A673 (cell line): ENCODE data around the gene NEU4. TPM values are rescaled to one million over a fixed set of nuclear protein-coding genes. Genes with fewer than 3 reads are reported as not detected.
A peak's percentile ranks its signal among the peaks of the same experiment; 100 is the strongest.

Source experiments
- BruUV-seq: library from RNA; stranded (reverse); fragments of 400-500 nt; replicated peaks from 2 replicates; lab custom pipeline; 2021; lab: Mats Ljungman, UMichigan
- CTCF ChIA-PET: fragments of 300-600 bp; sonication (Branson Sonifier 250); formaldehyde crosslinking; loops from one replicate; lab custom pipeline; 2022; ENCODE audit warnings: antibody characterized with exemption; lab: Charles Lee
- POLR2A ChIA-PET: fragments of 300-600 bp; sonication (Branson Sonifier 250); formaldehyde crosslinking; loops from one replicate; lab custom pipeline; 2022; ENCODE audit warnings: antibody characterized with exemption; ENCODE audit not compliant: low non-redundant PET; lab: Charles Lee
- DNase-seq: peaks from one replicate; pipeline ENCODE4 v3.0.0-alpha.2; 2015; ENCODE audit warnings: low spot score
- H3K27ac ChIP-seq: fragments of 200-600 bp; sonication (generic); 2 replicates; pipeline ENCODE4 v1.5.1; 2016; ENCODE audit warnings: mixed run types, low read depth, mild to moderate bottlenecking, mixed read lengths, antibody characterized with exemption, low read length; ENCODE audit not compliant: poor library complexity, severe bottlenecking
- H3K27me3 ChIP-seq: fragments of 200-600 bp; sonication (generic); replicated peaks from 2 replicates; pipeline ENCODE4 v1.6.1; 2017; ENCODE audit warnings: mixed run types, low read depth, mild to moderate bottlenecking, mixed read lengths, antibody characterized with exemption, low read length; ENCODE audit not compliant: insufficient read depth, poor library complexity
- H3K36me3 ChIP-seq: fragments of 200-600 bp; sonication (generic); 2 replicates; pipeline ENCODE4 v1.6.1; 2016; ENCODE audit warnings: mixed run types, mild to moderate bottlenecking, mixed read lengths, antibody characterized with exemption, low read length; ENCODE audit not compliant: insufficient read depth, poor library complexity, severe bottlenecking
- H3K4me1 ChIP-seq: fragments of 200-600 bp; sonication (generic); 2 replicates; pipeline ENCODE4 v1.6.1; 2017; ENCODE audit warnings: mixed run types, mild to moderate bottlenecking, mixed read lengths, antibody characterized with exemption, low read length; ENCODE audit not compliant: insufficient read depth, poor library complexity, severe bottlenecking
- H3K4me3 ChIP-seq: fragments of 200-600 bp; sonication (generic); 2 replicates; pipeline ENCODE4 v1.5.1; 2016; ENCODE audit warnings: low read depth, mixed run types, mild to moderate bottlenecking, mixed read lengths, low read length; ENCODE audit not compliant: poor library complexity, severe bottlenecking
- H3K9me3 ChIP-seq: fragments of 200-600 bp; sonication (generic); 2 replicates; pipeline ENCODE4 v1.6.1; 2016; ENCODE audit warnings: mixed run types, low read depth, mild to moderate bottlenecking, mixed read lengths, antibody characterized with exemption, low read length; ENCODE audit not compliant: poor library complexity, severe bottlenecking
- EZH2 ChIP-seq: fragments of 200-600 bp; sonication (generic); IDR thresholded peaks from 2 replicates; pipeline ENCODE4 v1.6.1; 2017; ENCODE audit warnings: borderline replicate concordance, low read depth, mild to moderate bottlenecking, mixed read lengths, antibody characterized with exemption, low read length; ENCODE audit not compliant: poor library complexity, severe bottlenecking
- intact Hi-C: fragments of 100-400 bp; cut with micrococcal nuclease; formaldehyde crosslinking; loops from one replicate; pipeline ENCODE4 v1.10.0; 2022; ENCODE audit not compliant: unreplicated experiment
- total RNA-seq: library from RNA; stranded (reverse); gene quantifications from 2 replicates; pipeline ENCODE4 v1.2.3, GENCODE V29; 2021
- TF ChIP-seq, protein P1 (sequence below): fragments of 300-800, 200-600 bp; sonication (generic); conservative IDR thresholded peaks from 2 replicates; pipeline ENCODE4 v1.5.1; 2017; ENCODE audit warnings: low read depth, mild to moderate bottlenecking, antibody characterized with exemption, low read length, moderate library complexity, mixed read lengths

NEU4 gene
- total RNA-seq, 1 experiment from 2014 or later: 48.4 TPM

DNA sequence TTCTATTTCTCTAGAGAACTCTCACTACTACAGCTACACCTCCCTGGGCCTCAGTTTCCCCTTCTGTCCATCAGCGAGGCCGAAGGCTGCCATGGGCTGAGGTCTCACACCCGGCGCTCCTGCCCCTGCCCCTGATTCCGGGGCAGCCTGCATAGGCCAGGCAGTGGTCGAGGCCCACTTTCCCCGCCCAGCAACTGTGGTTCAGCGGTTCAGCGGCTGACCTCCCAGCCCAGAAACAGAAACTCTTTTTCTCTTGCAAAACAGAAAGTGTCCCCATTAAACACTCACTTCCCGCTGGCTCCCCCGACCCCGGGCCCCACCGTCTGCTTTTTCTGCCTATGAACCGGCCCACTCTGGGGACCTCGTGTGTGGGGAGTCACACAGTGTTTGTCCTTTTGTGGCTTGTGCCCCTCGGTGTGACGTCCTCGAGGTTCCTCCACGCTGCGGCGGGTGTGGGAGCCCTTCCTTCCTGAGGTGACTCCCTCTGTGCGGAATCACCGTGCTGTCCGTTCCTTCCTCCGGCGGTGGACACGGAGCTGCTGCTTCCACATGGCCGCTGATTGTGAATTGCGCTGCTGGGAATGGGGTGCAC is 33.7 kb downstream of the NEU4 start:
- TF ChIP-seq, protein P1, sequence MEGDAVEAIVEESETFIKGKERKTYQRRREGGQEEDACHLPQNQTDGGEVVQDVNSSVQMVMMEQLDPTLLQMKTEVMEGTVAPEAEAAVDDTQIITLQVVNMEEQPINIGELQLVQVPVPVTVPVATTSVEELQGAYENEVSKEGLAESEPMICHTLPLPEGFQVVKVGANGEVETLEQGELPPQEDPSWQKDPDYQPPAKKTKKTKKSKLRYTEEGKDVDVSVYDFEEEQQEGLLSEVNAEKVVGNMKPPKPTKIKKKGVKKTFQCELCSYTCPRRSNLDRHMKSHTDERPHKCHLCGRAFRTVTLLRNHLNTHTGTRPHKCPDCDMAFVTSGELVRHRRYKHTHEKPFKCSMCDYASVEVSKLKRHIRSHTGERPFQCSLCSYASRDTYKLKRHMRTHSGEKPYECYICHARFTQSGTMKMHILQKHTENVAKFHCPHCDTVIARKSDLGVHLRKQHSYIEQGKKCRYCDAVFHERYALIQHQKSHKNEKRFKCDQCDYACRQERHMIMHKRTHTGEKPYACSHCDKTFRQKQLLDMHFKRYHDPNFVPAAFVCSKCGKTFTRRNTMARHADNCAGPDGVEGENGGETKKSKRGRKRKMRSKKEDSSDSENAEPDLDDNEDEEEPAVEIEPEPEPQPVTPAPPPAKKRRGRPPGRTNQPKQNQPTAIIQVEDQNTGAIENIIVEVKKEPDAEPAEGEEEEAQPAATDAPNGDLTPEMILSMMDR: no peak
- no peak for TF ChIP-seq EZH2
- Histone ChIP-seq H3K4me3 (no peak overlapping the region), H3K4me1 (peaks cover 14% of the 10 kb centered on the region), H3K9me3 (no peaks in the 10 kb centered on the region), H3K27me3 (no peaks in the 10 kb centered on the region), H3K36me3 (no peaks in the 10 kb centered on the region), H3K27ac (no peak overlapping the region)
- intact Hi-C loops: no loop called here
- no peak for DNase-seq
- ChIA-PET CTCF (no interaction called here), POLR2A (no interaction called here)
- no TSS peak for BruUV-seq

DNA sequence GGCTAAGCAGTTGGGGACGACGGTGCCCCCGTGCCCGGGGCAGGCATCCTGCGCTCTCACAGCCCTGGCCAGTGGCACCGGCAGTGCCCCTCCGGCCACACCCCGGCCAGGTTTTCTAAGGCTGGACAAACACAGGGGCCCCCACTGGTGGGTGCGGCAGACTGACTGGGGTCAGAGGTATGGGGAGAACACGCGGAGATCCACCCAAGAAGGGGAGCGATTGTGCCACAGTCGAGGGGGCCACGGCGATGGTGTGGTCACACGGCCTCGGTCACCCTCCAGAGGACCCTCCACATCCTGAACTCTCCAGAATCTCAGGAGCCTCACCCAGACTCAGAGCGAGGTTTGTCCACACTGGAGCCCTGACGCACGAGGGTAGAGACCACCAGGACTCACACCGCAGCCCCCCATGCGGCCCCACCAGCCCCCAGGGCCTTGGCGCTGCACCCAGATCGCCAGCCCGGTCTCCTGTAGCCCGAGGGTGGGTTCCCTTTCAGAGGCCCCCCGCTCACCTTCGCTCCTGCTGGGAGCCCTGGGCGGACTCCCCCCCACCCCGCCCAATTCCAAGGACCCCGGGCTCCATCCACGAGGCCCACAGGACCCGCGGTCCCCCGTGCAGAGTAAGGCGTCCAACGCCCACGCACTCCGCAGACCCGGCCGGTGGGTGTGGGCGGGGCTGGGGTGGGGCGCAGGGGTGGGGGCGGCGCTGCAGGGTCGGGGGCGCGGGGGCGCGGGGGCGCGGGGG is 34.5 kb downstream of the NEU4 start:
- Histone ChIP-seq H3K4me3 (peak overlapping the region; percentile 48), H3K36me3 (no peaks in the 10 kb centered on the region), H3K4me1 (peaks cover 14% of the 10 kb centered on the region), H3K27ac (no peak overlapping the region), H3K27me3 (no peaks in the 10 kb centered on the region), H3K9me3 (no peaks in the 10 kb centered on the region)
- intact Hi-C loops: no loop called here
- CTCF ChIA-PET: interaction anchor here (0.7 kb wide), 1 partner anchor 16 kb away, joined by 6 read pairs; no protein-coding TSS in a partner anchor
- TF ChIP-seq, protein P1: no peak
- no peak for TF ChIP-seq EZH2
- no peak for DNase-seq
- POLR2A ChIA-PET: interaction anchor here (0.6 kb wide), 1 partner anchor 9 kb away, joined by 3 read pairs; no protein-coding TSS in a partner anchor
- no TSS peak for BruUV-seq

DNA sequence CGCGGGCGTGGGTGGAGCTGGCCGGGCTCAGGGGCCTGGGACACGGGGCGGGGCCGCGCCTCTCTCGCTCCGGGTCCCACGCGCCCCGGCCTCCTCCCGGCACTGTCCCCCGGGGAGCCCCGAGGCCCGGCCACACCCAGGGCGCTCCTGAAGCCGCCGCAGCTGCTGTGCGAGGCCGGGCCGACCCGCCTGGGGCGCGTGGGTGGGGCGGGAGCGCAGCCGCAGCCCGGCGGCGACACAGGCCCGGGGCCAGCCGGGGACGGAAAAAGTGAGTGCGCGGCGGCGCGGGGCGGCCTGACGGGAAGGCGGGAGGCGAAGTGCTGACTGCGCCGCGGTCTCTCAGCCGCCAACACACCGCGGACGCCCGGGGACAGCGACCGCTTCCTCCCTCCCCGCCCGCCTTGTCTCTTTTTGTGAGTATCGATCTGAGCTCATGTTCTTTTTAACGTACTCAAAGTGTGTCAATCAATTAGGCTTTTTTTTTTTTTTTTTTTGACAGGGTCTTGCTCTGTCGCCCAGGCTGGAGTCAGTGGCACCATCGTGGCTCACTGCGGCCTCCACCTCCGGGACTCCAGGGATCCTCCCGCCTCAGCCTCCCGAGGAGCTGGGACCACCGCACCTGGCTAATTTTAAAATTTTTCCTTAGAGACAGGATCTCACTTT is 35.2 kb downstream of the NEU4 start:
- no peaks in the 10 kb centered on the region for H3K36me3 ChIP-seq
- ChIA-PET POLR2A (interaction anchor here (0.6 kb wide), 1 partner anchor 10 kb away, joined by 3 read pairs; no protein-coding TSS in a partner anchor), CTCF (interaction anchor here (0.7 kb wide), 1 partner anchor 16 kb away, joined by 6 read pairs; no protein-coding TSS in a partner anchor)
- BruUV-seq: no TSS peak
- H3K9me3 ChIP-seq: no peaks in the 10 kb centered on the region
- H3K4me1 ChIP-seq: peaks cover 14% of the 10 kb centered on the region
- TF ChIP-seq, protein P1: no peak
- no peak for TF ChIP-seq EZH2
- intact Hi-C loops: no loop called here
- DNase-seq: peak; percentile 75
- H3K4me3 ChIP-seq: peak overlapping the region; percentile 48
- peak overlapping the region; percentile 86 for H3K27ac ChIP-seq
- H3K27me3 ChIP-seq: no peaks in the 10 kb centered on the region
